Neural cell (in vitro differentiated cells): ENCODE measurements around the gene GJA5. TPM values are rescaled to one million over a fixed set of nuclear protein-coding genes. Genes with fewer than 3 reads are reported as not detected.

Experiments used
- H2AFZ ChIP-seq: fragments of 200-600, 300-800 bp; sonication (generic), shearing (Covaris generic); 2 replicates; pipeline ENCODE4 v1.6.0; 2014; ENCODE audit warnings: low read depth, mild to moderate bottlenecking, antibody characterized with exemption, low read length, moderate library complexity
- H3F3A ChIP-seq: fragments of 200-600 bp; shearing (Covaris generic); 2 replicates; pipeline ENCODE4 v1.6.1; 2016; ENCODE audit warnings: mild to moderate bottlenecking, moderate library complexity, mixed read lengths, antibody characterized with exemption, low read length; ENCODE audit not compliant: insufficient read depth, poor library complexity, severe bottlenecking
- H3K27ac ChIP-seq: fragments of 200-600, 300-800 bp; sonication (generic), shearing (Covaris generic); 2 replicates; pipeline ENCODE4 v1.5.1; 2014; ENCODE audit warnings: mild to moderate bottlenecking, low read length, moderate library complexity
- H3K27me3 ChIP-seq: fragments of 300-800, 200-600 bp; sonication (generic), shearing (Covaris generic); 2 replicates; pipeline ENCODE4 v1.6.0; 2014; ENCODE audit warnings: mild to moderate bottlenecking, low read depth, low read length, moderate library complexity; ENCODE audit not compliant: insufficient read depth
- H3K36me3 ChIP-seq: fragments of 300-800, 200-600 bp; sonication (generic), shearing (Covaris generic); 2 replicates; pipeline ENCODE4 v1.5.1; 2014; ENCODE audit warnings: mild to moderate bottlenecking, antibody characterized with exemption, low read length, moderate library complexity; ENCODE audit not compliant: insufficient read depth
- H3K4me2 ChIP-seq: fragments of 300-800, 200-600 bp; sonication (generic), shearing (Covaris generic); 2 replicates; pipeline ENCODE4 v1.6.0; 2014; ENCODE audit warnings: mild to moderate bottlenecking, low read length
- H3K4me3 ChIP-seq: fragments of 300-800, 200-600 bp; sonication (generic), shearing (Covaris generic); 2 replicates; pipeline ENCODE4 v1.5.1; 2014; ENCODE audit warnings: mild to moderate bottlenecking, low read length, moderate library complexity
- H3K79me2 ChIP-seq: fragments of 200-600 bp; shearing (Covaris generic); replicated peaks from 2 replicates; pipeline ENCODE4 v1.6.0; 2014; ENCODE audit warnings: mild to moderate bottlenecking, low read length, moderate library complexity; ENCODE audit not compliant: insufficient read depth
- H3K9ac ChIP-seq: fragments of 300-800, 200-600 bp; sonication (generic), shearing (Covaris generic); 2 replicates; pipeline ENCODE4 v1.6.1; 2016; ENCODE audit warnings: mild to moderate bottlenecking, low read length, mixed read lengths
- H3K9me2 ChIP-seq: fragments of 200-600 bp; shearing (Covaris generic); 2 replicates; pipeline ENCODE4 v1.6.1; 2016; ENCODE audit warnings: mild to moderate bottlenecking, low read length, mixed read lengths; ENCODE audit not compliant: insufficient read depth
- H3K9me3 ChIP-seq: fragments of 200-600, 300-800 bp; sonication (generic), shearing (Covaris generic); 2 replicates; pipeline ENCODE4 v1.6.1; 2016; ENCODE audit warnings: mild to moderate bottlenecking, mixed run types, low read length, moderate library complexity, mixed read lengths
- H4K20me1 ChIP-seq: fragments of 200-600 bp; shearing (Covaris generic); 2 replicates; pipeline ENCODE4 v1.6.1; 2016; ENCODE audit warnings: mild to moderate bottlenecking, mixed run types; ENCODE audit not compliant: insufficient read depth
- EP300 ChIP-seq: fragments of 450-650 bp; conservative IDR thresholded peaks from 2 replicates; pipeline ENCODE4 v1.6.1; 2014; ENCODE audit warnings: antibody characterized with exemption, mild to moderate bottlenecking, moderate library complexity; ENCODE audit not compliant: poor library complexity, severe bottlenecking
- EZH2 ChIP-seq: fragments of 200-600, 300-800 bp; shearing (Covaris generic), sonication (generic); IDR thresholded peaks from 2 replicates; pipeline ENCODE4 v1.6.1; 2014; ENCODE audit warnings: antibody characterized with exemption, low read length, borderline replicate concordance, mild to moderate bottlenecking; ENCODE audit not compliant: insufficient read depth, poor library complexity, severe bottlenecking
- MXI1 ChIP-seq: fragments of 450-650 bp; conservative IDR thresholded peaks from 2 replicates; pipeline ENCODE4 v1.6.1; 2014; ENCODE audit warnings: antibody characterized with exemption, mild to moderate bottlenecking; ENCODE audit not compliant: poor library complexity, severe bottlenecking
- POLR2AphosphoS5 ChIP-seq: IDR thresholded peaks from 2 replicates; pipeline ENCODE4 v1.6.1; 2012
- RAD21 ChIP-seq: fragments of 450-650 bp; conservative IDR thresholded peaks from 2 replicates; pipeline ENCODE4 v1.6.1; 2014; ENCODE audit warnings: antibody characterized with exemption, mild to moderate bottlenecking, moderate library complexity
- REST ChIP-seq: IDR thresholded peaks from 2 replicates; pipeline ENCODE4 v1.6.1; 2012; ENCODE audit warnings: borderline replicate concordance
- SMC3 ChIP-seq: fragments of 450-650 bp; conservative IDR thresholded peaks from 2 replicates; pipeline ENCODE4 v1.6.1; 2014; ENCODE audit warnings: antibody characterized with exemption, mild to moderate bottlenecking, moderate library complexity; ENCODE audit not compliant: poor library complexity
- TAF1 ChIP-seq: IDR thresholded peaks from 2 replicates; pipeline ENCODE4 v1.6.1; 2012; ENCODE audit warnings: low read depth
- polyA plus RNA-seq: library from polyadenylated mRNA; depleted of rRNA; stranded (reverse); fragments of >200 nt; gene quantifications from 2 replicates; pipeline ENCODE4 v1.2.3, GENCODE V29; 2014
- TF ChIP-seq, protein P1 (sequence below): fragments of 450-650 bp; IDR thresholded peaks from 2 replicates; pipeline ENCODE4 v1.5.1; 2014; ENCODE audit warnings: antibody characterized with exemption, mild to moderate bottlenecking, moderate library complexity; ENCODE audit not compliant: poor library complexity, severe bottlenecking

GJA5 gene
- polyA plus RNA-seq, 1 donor from 2014 or later = not detected

DNA sequence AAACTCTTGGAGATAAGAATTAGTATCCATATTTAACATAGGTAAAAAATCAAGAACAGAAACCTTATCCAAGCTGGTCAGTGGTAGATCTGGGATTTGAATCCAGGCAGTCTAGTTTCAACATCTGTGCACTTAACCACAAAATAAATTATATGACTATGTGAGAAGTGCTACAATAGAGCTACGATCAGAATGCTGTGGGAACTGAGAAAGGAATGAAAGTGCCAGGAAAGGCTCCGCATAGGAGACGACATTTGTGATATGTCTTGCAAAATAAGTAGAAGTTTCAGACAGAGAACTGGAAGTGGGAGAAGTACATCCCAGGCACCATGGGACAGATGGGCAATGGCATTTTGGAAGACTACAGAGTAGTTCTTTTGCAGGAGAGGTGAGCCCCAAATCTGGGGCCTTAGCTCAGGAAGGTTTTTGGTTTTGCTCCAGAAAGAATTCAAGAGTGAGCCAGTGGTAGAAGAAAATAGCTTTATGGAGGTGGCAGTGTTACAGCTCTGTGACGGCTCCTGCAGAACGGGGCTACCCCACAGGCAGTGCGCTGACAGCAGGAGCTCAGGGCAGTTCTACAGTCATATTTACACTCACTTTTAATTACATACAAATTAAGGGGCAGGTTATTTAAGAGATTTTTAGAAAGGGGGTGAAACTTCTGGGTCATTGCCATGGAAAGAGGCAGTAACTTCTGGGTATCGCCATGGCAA, 25.5 kb upstream of the GJA5 start:
- H3K9ac ChIP-seq = no peak overlapping the region
- no peaks in the 10 kb centered on the region for H3K36me3 ChIP-seq
- H4K20me1 ChIP-seq = no peaks in the 10 kb centered on the region
- H3K4me3 ChIP-seq = no peak overlapping the region
- no peak overlapping the region for H3K27ac ChIP-seq
- H3K4me2 ChIP-seq = no peak overlapping the region
- H3K9me3 ChIP-seq = no peaks in the 10 kb centered on the region
- no peak overlapping the region for H2AFZ ChIP-seq
- no peaks in the 10 kb centered on the region for H3F3A ChIP-seq
- no peaks in the 10 kb centered on the region for H3K9me2 ChIP-seq
- no peaks in the 10 kb centered on the region for H3K79me2 ChIP-seq
- TF ChIP-seq MXI1 (no peak), SMC3 (no peak), RAD21 (no peak), TAF1 (no peak), POLR2AphosphoS5 (no peak), EZH2 (no peak)
- TF ChIP-seq, protein P1, sequence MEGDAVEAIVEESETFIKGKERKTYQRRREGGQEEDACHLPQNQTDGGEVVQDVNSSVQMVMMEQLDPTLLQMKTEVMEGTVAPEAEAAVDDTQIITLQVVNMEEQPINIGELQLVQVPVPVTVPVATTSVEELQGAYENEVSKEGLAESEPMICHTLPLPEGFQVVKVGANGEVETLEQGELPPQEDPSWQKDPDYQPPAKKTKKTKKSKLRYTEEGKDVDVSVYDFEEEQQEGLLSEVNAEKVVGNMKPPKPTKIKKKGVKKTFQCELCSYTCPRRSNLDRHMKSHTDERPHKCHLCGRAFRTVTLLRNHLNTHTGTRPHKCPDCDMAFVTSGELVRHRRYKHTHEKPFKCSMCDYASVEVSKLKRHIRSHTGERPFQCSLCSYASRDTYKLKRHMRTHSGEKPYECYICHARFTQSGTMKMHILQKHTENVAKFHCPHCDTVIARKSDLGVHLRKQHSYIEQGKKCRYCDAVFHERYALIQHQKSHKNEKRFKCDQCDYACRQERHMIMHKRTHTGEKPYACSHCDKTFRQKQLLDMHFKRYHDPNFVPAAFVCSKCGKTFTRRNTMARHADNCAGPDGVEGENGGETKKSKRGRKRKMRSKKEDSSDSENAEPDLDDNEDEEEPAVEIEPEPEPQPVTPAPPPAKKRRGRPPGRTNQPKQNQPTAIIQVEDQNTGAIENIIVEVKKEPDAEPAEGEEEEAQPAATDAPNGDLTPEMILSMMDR = no peak
- H3K27me3 ChIP-seq = no peaks in the 10 kb centered on the region

GRCh38 chr1:147784941-147785340, 24.5 kb upstream of the GJA5 start:
- Histone ChIP-seq H3K36me3 (no peaks in the 10 kb centered on the region), H3K4me2 (no peak overlapping the region), H3K4me3 (no peak overlapping the region), H4K20me1 (no peaks in the 10 kb centered on the region), H3K27ac (no peak overlapping the region), H2AFZ (no peak overlapping the region), H3K9me2 (no peaks in the 10 kb centered on the region), H3F3A (no peaks in the 10 kb centered on the region), H3K79me2 (no peaks in the 10 kb centered on the region), H3K9me3 (no peaks in the 10 kb centered on the region), H3K9ac (no peak overlapping the region), H3K27me3 (no peaks in the 10 kb centered on the region)
- TF ChIP-seq, protein P1 = no peak
- no peak for TF ChIP-seq MXI1
- no peak for TF ChIP-seq EP300
- no peak for TF ChIP-seq POLR2AphosphoS5
- TF ChIP-seq TAF1 = no peak
- no peak for TF ChIP-seq RAD21
- no peak for TF ChIP-seq EZH2
- TF ChIP-seq REST = no peak
- no peak for TF ChIP-seq SMC3
